Thyroid gland (tissue), 4 donors: Measurements from ENCODE around the gene SLC29A3.

Source experiments
- POLR2A ChIP-seq, 2 donors: fragments of 450-650 bp; IDR thresholded peaks; one replicate each; pipeline ENCODE4 v1.6.1; 2017; ENCODE audit warnings: antibody characterized with exemption in 2 of 2, mild to moderate bottlenecking in 2 of 2, moderate library complexity in 1 of 2
- TF ChIP-seq, protein P1 (sequence below), 6 experiments: fragments of 200-600 bp in 3 of 6; fragments of 450-650 bp in 3 of 6; sonication (generic) in 3 of 6; IDR thresholded peaks; one replicate each; pipeline ENCODE4 v1.5.1; 2016 to 2019; ENCODE audit warnings: antibody characterized with exemption in 6 of 6, mild to moderate bottlenecking in 2 of 6, inconsistent platforms in 1 of 6, moderate library complexity in 1 of 6

DNA sequence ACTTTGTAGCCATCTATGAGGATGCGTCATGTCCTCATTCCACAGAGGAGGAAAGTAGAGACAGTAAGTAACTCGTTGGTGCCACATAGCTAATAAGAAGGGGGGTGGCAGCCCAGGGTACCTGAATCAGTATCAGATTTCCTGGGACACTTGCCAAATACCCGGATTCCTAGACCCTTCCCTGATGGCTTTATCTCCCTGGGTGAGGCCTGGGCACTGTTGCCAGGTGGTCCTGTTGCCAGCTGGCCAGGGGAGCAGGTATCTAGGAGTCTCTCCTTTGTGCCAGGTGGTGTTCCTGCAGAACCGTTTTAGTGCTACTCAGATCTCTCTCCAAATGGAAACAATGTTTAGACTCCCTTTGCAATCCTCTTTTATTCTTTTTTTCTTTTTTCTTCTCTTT lies 12.7 kb downstream of the SLC29A3 start:
- TF ChIP-seq, protein P1, sequence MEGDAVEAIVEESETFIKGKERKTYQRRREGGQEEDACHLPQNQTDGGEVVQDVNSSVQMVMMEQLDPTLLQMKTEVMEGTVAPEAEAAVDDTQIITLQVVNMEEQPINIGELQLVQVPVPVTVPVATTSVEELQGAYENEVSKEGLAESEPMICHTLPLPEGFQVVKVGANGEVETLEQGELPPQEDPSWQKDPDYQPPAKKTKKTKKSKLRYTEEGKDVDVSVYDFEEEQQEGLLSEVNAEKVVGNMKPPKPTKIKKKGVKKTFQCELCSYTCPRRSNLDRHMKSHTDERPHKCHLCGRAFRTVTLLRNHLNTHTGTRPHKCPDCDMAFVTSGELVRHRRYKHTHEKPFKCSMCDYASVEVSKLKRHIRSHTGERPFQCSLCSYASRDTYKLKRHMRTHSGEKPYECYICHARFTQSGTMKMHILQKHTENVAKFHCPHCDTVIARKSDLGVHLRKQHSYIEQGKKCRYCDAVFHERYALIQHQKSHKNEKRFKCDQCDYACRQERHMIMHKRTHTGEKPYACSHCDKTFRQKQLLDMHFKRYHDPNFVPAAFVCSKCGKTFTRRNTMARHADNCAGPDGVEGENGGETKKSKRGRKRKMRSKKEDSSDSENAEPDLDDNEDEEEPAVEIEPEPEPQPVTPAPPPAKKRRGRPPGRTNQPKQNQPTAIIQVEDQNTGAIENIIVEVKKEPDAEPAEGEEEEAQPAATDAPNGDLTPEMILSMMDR (IDR thresholded peaks at IDR 0.05) = no peak
- no peak for TF ChIP-seq POLR2A (IDR thresholded peaks at IDR 0.05)
